Motor neuron (in vitro differentiated cells): ENCODE data around the gene HTT-AS. TPM values are rescaled to one million over a fixed set of nuclear protein-coding genes. Genes with fewer than 3 reads are reported as not detected.

ENCODE experiments used
- ATAC-seq, 8 experiments: fragments of 200-7000 bp; cut with Tn5 transposase; replicated peaks in 6 of 8; 2 replicates each; pipeline ENCODE4 v1.8.0; 2021; ENCODE audit warnings: mild to moderate bottlenecking in 8 of 8, moderate library complexity in 8 of 8
- H3K27ac ChIP-seq, 2 donors: fragments of 250-450 bp; sonication (Bioruptor Pico); 2 replicates each; pipeline ENCODE4 v1.9.0; 2021; ENCODE audit warnings: antibody characterized with exemption in 2 of 2, mild to moderate bottlenecking in 2 of 2, moderate library complexity in 1 of 2
- H3K4me1 ChIP-seq, 2 donors: fragments of 250-450 bp; sonication (Bioruptor Pico); replicated peaks in 1 of 2; 2 replicates each; pipeline ENCODE4 v1.6.1; 2021; ENCODE audit warnings: antibody characterized with exemption in 2 of 2, mild to moderate bottlenecking in 2 of 2, moderate library complexity in 1 of 2
- H3K4me3 ChIP-seq, 5 donors: fragments of 250-450 bp; sonication (Bioruptor Pico); 2 replicates each; pipeline ENCODE4 v1.9.0; 2021; ENCODE audit warnings: antibody characterized with exemption in 5 of 5, mild to moderate bottlenecking in 5 of 5, moderate library complexity in 4 of 5
- WGBS, 10 experiments: fragments of 450-650 bp; shearing (Covaris generic); methylation state at CpG; one replicate each; pipeline ENCODE4 v1.0.0; 2022; 5-methylcytosine and 5-hydroxymethylcytosine counted together
- in situ Hi-C, 9 experiments: fragments of 400-800 bp; cut with MboI; loops; one replicate each; pipeline ENCODE4 v1.15.0; 2021; ENCODE audit warnings: low sequenced_read_pairs in 9 of 9, low pct_unique_long_range_greater_than_20kb in 2 of 9; ENCODE audit not compliant: unreplicated experiment in 9 of 9
- total RNA-seq, 8 experiments: library from RNA; unstranded; fragments of 300-600 nt; gene quantifications; 2 replicates each; pipeline versions ENCODE4 v1.2.3 to v1.2.4, GENCODE V29; 2022

Gene HTT-AS
- total RNA-seq, 8 experiments from 2014 or later = not detected

DNA sequence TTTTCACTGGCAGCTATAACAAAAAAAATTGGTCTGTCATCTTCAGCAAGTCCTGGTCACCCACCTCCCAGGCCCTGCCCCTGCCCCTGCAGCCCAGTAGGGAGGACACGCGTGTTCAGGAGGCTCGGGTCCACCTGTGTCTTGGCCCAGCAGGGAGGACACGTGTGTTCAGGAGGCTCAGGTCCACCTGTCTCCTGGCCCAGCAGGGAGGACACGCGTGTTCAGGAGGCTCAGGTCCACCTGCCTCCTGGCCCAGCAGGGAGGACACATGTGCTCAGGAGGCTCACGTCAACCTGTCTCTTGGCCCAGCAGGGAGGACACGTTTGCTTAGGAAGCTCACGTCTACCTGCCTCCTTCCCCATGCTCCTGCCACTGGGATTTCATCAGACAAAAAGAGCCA, 44.9 kb downstream of the HTT-AS start:
- WGBS, 10 experiments = 96 to 100% (median 100%) methylated on average over 1 to 5 of the region's 9 CpGs; no CpG with 5 or more reads in 7 of the 10 experiments
- no peak for ATAC-seq
- Histone ChIP-seq H3K4me1 (no peaks in the 10 kb centered on the region), H3K27ac (no peak overlapping the region), H3K4me3 (no peak overlapping the region)
- in situ Hi-C loops = no loop called here

DNA sequence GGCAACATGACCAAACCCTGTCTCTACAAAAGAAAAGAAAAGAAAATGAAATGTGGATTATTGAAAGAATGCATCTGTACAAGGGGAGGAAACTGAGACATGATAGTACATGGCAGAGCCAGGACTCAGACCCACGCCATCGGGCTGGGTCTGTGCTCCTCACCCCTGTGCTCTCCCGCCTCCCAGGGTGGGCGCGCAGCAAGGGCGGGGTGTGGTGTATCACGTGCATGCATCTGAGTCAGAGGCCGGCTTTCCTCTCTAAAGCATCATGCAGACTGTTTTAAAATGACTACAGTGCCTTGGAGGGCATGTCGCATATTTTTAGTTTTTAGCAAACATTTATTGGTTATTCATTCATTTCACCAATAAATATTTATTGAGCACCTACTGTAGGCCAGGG, 47.8 kb downstream of the HTT-AS start:
- in situ Hi-C loops = no loop called here
- Histone ChIP-seq H3K4me1 (no peaks in the 10 kb centered on the region), H3K4me3 (no peak overlapping the region), H3K27ac (no peak overlapping the region)
- 97 to 100% (median 100%) methylated on average over 1 to 8 of the region's 9 CpGs; no CpG with 5 or more reads in 7 of the 10 experiments for WGBS, 10 experiments
- ATAC-seq = peak in 3 of 8 experiments; percentile 32 to 82 (median 62)

DNA sequence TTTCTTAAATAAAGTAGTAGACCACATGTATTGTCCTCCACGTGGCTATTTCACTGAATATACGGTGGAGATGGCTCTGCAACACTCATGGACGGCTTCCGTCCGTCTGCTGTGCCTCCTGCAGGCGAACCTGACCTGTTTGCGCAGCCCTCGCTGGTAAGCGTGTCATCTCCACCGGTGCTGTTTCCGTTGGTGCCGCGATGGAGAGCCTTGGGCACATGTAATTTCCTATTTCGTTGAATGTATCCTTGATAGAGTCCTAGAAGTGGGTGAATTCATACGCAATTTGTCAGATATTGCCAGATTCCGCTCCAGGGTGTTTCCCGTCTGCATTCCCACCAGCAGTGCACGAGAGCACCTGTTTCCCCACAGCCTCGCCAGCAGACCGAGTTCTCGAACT, 48.5 kb downstream of the HTT-AS start:
- ATAC-seq = no peak
- Histone ChIP-seq H3K4me3 (no peak overlapping the region), H3K27ac (no peak overlapping the region), H3K4me1 (no peaks in the 10 kb centered on the region)
- in situ Hi-C loops = no loop called here
- 60 to 96% (median 93%) methylated on average over 1 to 16 of the region's 21 CpGs; no CpG with 5 or more reads in 3 of the 10 experiments for WGBS, 10 experiments

DNA sequence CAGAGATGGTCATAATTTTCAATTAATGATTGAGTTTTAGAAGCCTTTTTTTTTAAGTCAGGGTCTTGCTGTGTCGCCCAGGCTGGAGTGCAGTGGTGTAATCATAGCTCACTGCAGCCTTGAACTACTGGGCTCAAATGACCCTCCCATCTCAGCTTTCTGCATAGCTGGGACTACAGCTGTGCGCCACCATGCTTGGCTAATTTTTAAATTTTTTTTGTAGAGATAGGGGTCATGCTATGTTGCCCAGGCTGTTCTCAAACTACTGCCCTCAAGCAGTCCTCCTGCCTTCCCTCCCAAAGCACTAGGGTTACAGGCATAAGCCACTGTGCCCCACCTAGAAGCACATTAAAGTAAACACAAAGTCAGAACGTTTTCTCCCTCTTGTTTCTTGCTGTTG, 51.7 kb downstream of the HTT-AS start:
- H3K4me1 ChIP-seq = peaks cover 2 to 9% of the 10 kb centered on the region in 2 donors
- H3K4me3 ChIP-seq = no peak overlapping the region
- ATAC-seq = no peak
- in situ Hi-C loops = no loop called here
- 0 to 100% (median 50%) methylated on average over 1 to 3 of the region's 3 CpGs; no CpG with 5 or more reads in 1 of the 10 experiments for WGBS, 10 experiments
- H3K27ac ChIP-seq = no peak overlapping the region

DNA sequence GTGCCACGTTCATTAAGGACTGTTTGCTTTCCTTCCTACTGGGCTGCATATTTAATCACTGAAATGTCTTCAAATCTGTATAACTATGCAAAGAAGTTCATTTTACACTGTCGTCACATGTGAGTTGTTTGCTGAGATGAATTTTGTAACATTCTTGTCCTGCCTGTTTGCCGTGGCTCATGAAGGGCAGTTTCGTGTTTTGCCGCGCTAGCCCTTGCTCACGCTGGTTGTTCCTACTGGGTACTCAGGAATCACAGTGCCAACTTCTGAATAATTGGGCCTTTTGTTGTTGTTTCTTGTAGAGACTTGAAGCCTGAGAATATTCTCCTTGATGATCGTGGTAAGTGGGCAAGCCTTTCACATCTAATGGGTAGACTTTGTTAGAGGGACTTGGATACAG, 52.2 kb downstream of the HTT-AS start:
- in situ Hi-C loops = no loop called here
- WGBS, 10 experiments = 56 to 93% (median 81%) methylated on average over 1 to 8 of the region's 8 CpGs
- ATAC-seq = no peak

DNA sequence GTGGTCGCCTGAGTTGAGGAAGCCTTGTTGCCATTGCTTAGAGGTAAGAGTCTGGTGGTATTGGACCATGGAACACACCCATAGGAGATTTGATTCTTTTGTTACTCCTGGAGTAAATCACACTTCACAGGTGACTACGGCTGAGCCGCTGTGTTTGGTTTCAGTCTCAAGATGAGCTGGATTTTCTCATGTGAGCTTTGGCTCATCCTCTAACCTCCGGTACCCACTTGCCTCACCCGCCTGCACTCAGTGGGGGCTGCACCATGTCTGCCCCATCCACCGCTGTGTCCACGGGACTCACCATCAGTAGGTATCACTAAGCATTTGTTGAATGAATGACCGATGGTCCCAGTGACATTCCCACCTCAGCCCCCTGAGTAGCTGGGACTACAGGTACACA, 52.7 kb downstream of the HTT-AS start:
- no peak overlapping the region for H3K27ac ChIP-seq
- WGBS, 10 experiments = 80 to 94% (median 87%) methylated on average over 1 to 6 of the region's 8 CpGs; no CpG with 5 or more reads in 6 of the 10 experiments
- ATAC-seq = no peak
- no peak overlapping the region for H3K4me3 ChIP-seq
- in situ Hi-C loops = no loop called here
- peaks cover 10 to 18% of the 10 kb centered on the region in 2 donors for H3K4me1 ChIP-seq

More for the DNA sequence above, 52.2 kb downstream of the HTT-AS start:
- Histone ChIP-seq H3K27ac (no peak overlapping the region), H3K4me3 (no peak overlapping the region), H3K4me1 (peaks cover 7 to 14% of the 10 kb centered on the region in 2 donors)

DNA sequence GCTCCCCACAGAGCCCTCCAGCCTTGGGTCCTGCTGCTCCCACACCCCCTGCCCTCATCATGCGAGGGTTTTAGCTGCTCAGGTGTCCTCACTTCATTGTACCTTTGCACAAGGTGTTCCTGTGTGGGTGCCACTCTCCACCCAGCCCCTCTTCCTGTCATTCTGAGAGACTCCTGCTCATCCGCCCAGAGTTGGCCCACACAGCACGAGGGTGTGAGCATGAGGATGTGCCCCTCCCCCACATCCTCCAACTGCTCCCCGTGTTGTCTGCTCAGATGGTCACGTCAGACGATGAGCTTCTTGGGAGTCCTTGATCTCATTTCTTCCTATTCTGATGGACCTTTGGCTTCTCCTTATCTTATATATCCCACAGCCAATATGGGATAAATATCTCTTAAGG, 53.2 kb downstream of the HTT-AS start:
- H3K4me1 ChIP-seq = peaks cover 14 to 18% of the 10 kb centered on the region in 2 donors
- no peak overlapping the region for H3K4me3 ChIP-seq
- ATAC-seq = no peak
- WGBS, 10 experiments = 40 to 100% (median 83%) methylated on average over 1 to 4 of the region's 6 CpGs; no CpG with 5 or more reads in 3 of the 10 experiments
- in situ Hi-C loops = no loop called here
- H3K27ac ChIP-seq = no peak overlapping the region

DNA sequence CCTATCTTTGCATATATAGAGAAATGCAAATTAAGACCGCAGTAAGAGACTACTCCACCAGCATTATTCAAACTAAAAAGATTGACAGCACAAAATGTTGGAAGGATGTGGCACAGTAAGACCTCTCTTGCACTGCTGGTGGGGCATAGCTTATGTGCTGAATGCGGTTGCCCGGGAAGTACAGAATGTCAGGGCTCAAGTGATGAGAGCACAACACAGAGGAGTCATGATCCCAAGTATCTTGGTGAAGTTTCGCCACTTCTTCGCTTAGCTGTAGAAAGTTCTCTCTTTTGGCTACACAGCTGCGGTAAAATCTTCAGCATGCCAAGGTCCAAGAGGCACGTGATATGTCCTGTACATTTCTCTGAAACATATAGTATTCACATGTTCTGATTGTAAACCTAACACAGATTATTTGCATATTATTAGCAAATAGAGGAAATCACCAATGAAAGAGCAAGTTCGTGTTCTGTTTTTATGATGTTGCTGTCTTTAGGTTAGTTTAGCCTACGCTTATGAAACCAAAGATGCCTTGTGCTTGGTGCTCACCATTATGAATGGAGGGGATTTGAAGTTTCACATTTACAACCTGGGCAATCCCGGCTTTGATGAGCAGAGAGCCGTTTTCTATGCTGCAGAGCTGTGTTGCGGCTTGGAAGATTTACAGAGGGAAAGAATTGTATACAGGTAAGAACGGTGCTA, 55.0 kb downstream of the HTT-AS start:
- in situ Hi-C loops = no loop called here
- 47 to 100% (median 78%) methylated on average over 1 to 12 of the region's 13 CpGs for WGBS, 10 experiments
- peak in 2 of 8 experiments; percentile 37 to 73 for ATAC-seq

DNA sequence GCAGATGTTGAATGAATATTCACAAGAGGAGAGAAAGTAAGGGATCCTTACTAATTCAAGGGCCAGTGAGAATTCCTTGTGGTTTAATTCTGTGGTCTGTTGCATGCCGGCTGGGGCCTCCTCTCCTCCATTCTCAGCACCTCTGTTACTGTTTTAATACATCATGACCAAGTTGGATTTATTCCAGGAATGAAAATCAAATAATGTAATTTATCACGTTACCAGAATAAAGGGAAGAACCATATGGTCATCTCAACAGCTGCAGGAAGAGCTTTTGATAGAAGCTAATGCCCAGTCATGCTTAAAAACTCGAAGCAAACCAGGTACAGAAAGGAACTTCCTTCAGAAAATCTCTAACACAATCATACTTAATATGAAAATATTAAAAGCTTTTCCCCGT, 56.8 kb downstream of the HTT-AS start:
- in situ Hi-C loops = no loop called here
- 16 to 84% (median 67%) methylated on average over 1 to 4 of the region's 4 CpGs for WGBS, 10 experiments
- peak overlapping the region; percentile 42 to 55 for H3K27ac ChIP-seq
- no peak for ATAC-seq
- peaks cover 17 to 22% of the 10 kb centered on the region in 2 donors for H3K4me1 ChIP-seq
- H3K4me3 ChIP-seq = no peak overlapping the region

More for the DNA sequence above, 55.0 kb downstream of the HTT-AS start:
- Histone ChIP-seq H3K4me1 (peaks cover 14 to 18% of the 10 kb centered on the region in 2 donors), H3K4me3 (no peak overlapping the region), H3K27ac (no peak overlapping the region)

DNA sequence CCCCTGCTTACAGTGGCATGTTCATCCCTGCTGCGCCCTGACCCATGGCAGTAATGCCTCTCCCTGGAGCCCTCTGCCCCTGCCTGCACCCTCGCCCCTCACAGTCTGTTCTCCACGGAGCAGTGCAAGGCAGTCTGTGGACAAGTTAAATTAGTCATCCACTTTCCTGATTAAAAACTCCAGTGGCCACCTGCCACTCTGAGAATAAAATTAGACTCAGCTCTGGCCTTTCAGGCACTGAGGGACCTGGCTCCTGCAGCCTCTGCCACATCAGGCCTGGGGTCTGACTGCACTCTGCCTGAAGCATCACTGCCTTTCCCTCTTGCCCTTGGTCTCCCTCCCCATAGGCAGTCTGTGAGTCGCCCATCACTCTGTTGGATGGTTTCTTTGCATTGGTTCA, 57.4 kb downstream of the HTT-AS start:
- Histone ChIP-seq H3K4me1 (peaks cover 17 to 22% of the 10 kb centered on the region in 2 donors), H3K4me3 (no peak overlapping the region), H3K27ac (peak overlapping the region; percentile 42 to 55)
- WGBS, 10 experiments = 0 to 71% (median 54%) methylated on average over 1 to 3 of the region's 4 CpGs; no CpG with 5 or more reads in 3 of the 10 experiments
- ATAC-seq = peak in 5 of 8 experiments; percentile 83 to 94 (median 90)
- in situ Hi-C loops = no loop called here

DNA sequence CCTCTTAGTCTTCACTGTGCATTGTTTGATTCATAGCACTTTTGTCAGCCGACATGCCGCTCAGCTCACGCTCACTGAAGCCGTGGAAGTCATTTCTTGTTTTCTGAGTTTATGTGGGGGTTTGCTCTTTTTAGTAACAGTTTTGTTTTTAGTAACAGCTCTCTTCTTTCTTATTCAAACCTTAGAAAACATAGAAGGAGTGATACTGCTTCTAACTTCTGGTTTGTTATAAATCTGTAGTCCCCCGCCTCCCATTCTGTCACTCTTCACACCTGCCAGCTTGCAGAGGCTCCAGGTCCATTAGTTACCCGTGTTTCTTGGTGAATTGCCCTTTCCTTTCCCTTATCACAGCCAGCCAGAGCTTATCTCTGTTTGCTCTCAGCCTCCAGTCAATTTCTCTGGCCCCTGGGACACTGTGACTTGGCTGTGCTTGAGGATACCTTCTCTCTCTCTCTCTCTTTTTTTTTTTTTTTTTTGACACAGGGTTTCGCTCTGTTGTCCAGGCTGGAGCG, 60.4 kb downstream of the HTT-AS start:
- in situ Hi-C loops = no loop called here
- Histone ChIP-seq H3K4me3 (no peak overlapping the region), H3K4me1 (peaks cover 17 to 19% of the 10 kb centered on the region in 2 donors), H3K27ac (no peak overlapping the region)
- 73 to 100% (median 77%) methylated on average over 4 to 8 of the region's 8 CpGs for WGBS, 10 experiments
- no peak for ATAC-seq
